Activated CD8-positive, alpha-beta memory T cell treated with anti-CD3 and anti-CD28 coated beads, Interleukin-2, amount 50 U/mL, for 48 hours (primary cell): Measurements from ENCODE around the gene CES5A.
"Not testable (repeated sequence)": the region's sequence is repeated elsewhere in the genome, so short reads cannot be mapped to it uniquely, and the experiment has no call there.

Source experiments
- DNase-seq: peaks from one replicate; pipeline ENCODE4 v3.0.0-alpha.2; 2020

CES5A gene

GRCh38 chr16:55872130-55872529 lies 3.0 kb downstream of the CES5A start:
- DNase-seq: no peak

GRCh38 chr16:55871411-55872038 lies 3.6 kb downstream of the CES5A start:
- no peak for DNase-seq

GRCh38 chr16:55868980-55869379 lies 6.2 kb downstream of the CES5A start:
- no peak for DNase-seq

DNA sequence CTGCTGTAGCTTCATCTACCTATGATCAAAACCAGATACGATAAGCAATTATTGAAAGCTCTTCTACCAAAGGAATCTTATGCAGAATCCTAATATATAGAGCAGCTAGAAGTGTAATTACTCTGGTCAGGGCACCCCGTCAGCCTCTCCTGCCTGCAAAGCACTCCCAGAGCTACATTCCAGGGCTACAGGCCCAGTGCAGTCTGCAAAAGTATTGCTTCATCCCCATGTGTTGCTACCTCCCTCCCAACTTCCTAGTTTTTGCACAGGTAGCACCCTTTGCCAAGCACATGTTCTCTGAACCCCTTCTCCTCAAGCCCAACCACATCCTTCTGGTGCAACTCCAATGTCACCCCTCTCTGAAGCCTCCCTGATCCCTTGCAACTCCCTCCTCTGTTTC lies 7.0 kb downstream of the CES5A start:
- no peak for DNase-seq

GRCh38 chr16:55861288-55861687 lies 13.9 kb downstream of the CES5A start:
- no peak for DNase-seq

GRCh38 chr16:55857650-55858049 lies 17.5 kb downstream of the CES5A start:
- DNase-seq: not testable (repeated sequence)

- DNase-seq: no peak
These were observed 18.2 kb downstream of the CES5A start for GRCh38 chr16:55856950-55857349.

DNA sequence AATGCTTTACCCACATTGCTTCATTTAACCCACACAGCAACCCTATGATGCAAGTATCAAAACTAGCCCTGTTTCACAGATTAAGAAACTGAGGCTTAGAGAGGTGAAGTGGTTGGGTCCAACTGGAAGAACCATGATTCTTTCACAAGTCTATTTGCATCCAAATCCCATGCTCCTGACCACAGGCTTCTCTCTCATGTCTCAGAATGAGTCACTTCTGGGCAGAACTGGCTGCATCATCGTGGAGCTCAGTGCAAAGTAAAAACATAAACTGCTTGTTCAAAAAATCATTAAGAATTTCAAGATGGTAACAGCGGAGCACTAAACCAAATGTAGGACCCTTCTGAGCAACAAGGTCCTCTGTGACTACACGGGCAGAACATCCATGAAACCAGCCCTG lies 22.1 kb downstream of the CES5A start:
- no peak for DNase-seq

DNA sequence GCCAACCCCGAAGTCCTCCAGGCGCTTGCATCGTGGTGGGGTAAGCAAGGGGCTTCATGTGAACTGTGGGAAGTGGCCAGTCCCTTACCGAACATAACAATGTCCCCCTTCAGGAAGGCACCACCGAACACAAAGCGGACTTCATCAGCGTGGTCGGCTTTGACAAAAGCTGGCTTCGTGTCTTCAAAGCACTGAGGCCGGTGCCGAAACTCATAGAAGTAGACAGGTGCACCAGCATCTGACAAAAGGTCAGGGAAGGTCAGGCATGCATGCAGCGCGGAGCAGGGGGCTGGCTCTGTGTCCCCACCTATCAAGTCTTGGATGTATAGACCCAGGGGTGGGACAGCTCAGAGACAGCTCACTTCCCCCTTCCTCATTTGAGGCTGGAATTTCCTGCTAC lies 25.6 kb downstream of the CES5A start:
- DNase-seq: no peak

- DNase-seq: no peak
These were observed 28.4 kb downstream of the CES5A start for GRCh38 chr16:55846598-55847346.

DNA sequence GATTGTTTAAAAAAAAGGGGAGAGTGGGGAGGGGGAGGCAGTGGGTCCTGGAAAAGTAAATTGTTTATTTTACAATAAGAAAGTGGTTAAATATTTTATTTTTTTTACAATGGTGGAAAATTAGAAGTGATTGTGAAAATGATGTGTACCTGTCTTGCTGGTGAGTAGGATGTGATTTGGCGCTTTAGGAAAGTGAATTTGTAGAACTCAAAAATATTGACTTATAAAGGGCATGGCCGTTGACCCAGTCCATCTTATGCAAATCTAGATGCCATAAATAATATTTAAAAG lies 32.1 kb downstream of the CES5A start:
- DNase-seq: no peak

- no peak for DNase-seq
These were observed 32.6 kb downstream of the CES5A start for GRCh38 chr16:55842369-55843104.

DNA sequence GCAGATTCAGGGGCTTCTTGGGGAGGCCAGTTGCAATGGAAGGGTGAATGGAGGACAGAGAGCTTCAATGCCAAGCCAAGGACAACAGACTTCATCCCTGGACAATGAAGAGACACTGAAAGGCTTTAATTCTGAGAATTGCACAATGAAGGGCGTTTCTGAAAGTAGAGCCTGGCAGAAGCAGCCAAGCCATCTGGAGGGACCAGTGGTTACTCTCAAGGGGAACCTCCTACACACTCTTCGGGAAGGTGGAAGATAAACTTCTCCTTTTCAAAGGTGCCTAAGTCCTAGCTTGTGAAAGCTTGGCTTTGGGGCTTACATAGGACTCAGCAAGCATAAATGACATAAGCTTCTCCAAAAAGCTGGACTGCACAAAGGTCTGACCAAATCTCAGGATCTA lies 36.1 kb downstream of the CES5A start:
- no peak for DNase-seq

GRCh38 chr16:55836158-55836611 lies 39.0 kb downstream of the CES5A start:
- DNase-seq: no peak

DNA sequence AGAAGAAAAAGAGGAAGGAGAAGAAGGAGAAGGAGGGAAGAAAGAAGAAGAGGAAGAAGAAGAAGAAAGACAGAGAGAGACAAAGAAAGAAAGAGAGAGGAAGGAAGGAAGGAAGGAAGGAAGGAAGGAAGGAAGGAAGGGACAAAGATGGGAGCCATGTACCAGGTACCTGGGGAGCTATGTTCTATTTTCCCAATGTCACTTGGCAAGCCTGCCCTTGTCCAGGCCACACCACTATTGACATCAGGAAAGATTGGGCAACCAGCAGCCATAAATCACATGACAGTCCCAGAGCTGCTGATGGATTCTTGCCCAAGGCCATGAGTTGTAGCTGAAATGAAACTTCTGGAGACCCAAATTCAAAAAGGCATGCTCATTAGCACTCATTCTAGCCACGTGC lies 39.6 kb downstream of the CES5A start:
- no peak for DNase-seq

- not testable (repeated sequence) for DNase-seq
These were observed 40.0 kb downstream of the CES5A start for GRCh38 chr16:55835173-55835572.

- no peak for DNase-seq
These were observed 41.1 kb downstream of the CES5A start for GRCh38 chr16:55834049-55834448.

GRCh38 chr16:55832773-55833691 lies 42.1 kb downstream of the CES5A start, which contains the start of gene CES1:
CES1 (minus strand) TSS chr16:55833096; CDS start chr16:55833055, 41 bp downstream.
- DNase-seq: no peak

GRCh38 chr16:55832425-55832772 lies 42.8 kb downstream of the CES5A start:
- DNase-seq: peak; percentile 2

GRCh38 chr16:55830658-55831294 lies 44.4 kb downstream of the CES5A start:
- peak; percentile 36 for DNase-seq

DNA sequence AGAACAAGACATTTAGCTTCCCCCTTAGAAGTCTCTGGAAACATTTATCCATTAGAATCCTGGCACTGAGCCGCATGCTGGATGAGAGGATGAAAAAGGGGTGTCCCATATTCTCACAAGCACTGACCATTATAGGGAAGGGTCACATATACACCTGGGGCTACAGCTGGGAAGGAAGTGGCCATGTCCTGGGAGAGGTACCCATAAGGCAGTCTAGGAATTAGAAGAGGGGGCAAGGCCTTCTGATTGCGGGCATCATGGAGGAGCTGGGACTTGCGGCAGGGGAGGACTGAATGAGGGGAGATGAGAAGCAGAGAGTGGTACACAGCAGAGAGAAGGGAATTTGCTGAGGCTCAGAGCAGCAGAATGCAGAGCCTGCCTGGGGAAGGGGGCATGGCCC lies 45.9 kb downstream of the CES5A start:
- DNase-seq: peak; percentile 12

- peak; percentile 28 for DNase-seq
These were observed 46.5 kb downstream of the CES5A start for GRCh38 chr16:55828680-55829079.
